Right lobe of liver (tissue), 6 donors: ENCODE results near the gene ARL6IP5. TPM values are rescaled to one million over a fixed set of nuclear protein-coding genes. Genes with fewer than 3 reads are reported as not detected.

Source experiments
- ATAC-seq, 4 donors: fragments of 200-7000 bp; cut with Tn5 transposase; one replicate each; pipeline ENCODE4 v1.9.1; 2020; ENCODE audit warnings: mild to moderate bottlenecking in 4 of 4, moderate library complexity in 4 of 4
- DNase-seq, 3 donors: peaks; one replicate each; pipeline ENCODE4 v3.0.0-alpha.2; 2020
- H3K27ac ChIP-seq, 3 donors: fragments of 200-600 bp; one replicate each; pipeline ENCODE4 v1.8.0; 2022
- H3K27me3 ChIP-seq, 2 donors: fragments of 200-600 bp; one replicate each; pipeline ENCODE4 v1.8.0; 2022
- H3K36me3 ChIP-seq, 4 donors: fragments of 200-600 bp; sonication (generic) in 1 of 4; one replicate each; pipeline versions ENCODE4 v1.5.1 to v1.8.0; 2017 to 2022; ENCODE audit warnings: control low read depth in 1 of 4
- H3K4me1 ChIP-seq, 4 donors: fragments of 200-600 bp; sonication (generic) in 1 of 4; one replicate each; pipeline versions ENCODE4 v1.5.1 to v1.8.0; 2017 to 2022; ENCODE audit warnings: control low read depth in 1 of 4
- H3K4me3 ChIP-seq, 3 donors: fragments of 200-600 bp; one replicate each; pipeline ENCODE4 v1.8.0; 2022
- H3K9me3 ChIP-seq, 4 donors: fragments of 200-600 bp; sonication (generic) in 1 of 4; one replicate each; pipeline versions ENCODE4 v1.5.1 to v1.8.0; 2017 to 2022; ENCODE audit warnings: control low read depth in 1 of 4
- POLR2A ChIP-seq: fragments of 450-650 bp; IDR thresholded peaks from one replicate; pipeline ENCODE4 v1.6.1; 2017; ENCODE audit warnings: antibody characterized with exemption, mild to moderate bottlenecking
- WGBS: methylation state at CpG from one replicate; pipeline ENCODE4 v1.1.6; 2018; ENCODE audit warnings: low coverage, low lambda C conversion rate; ENCODE audit not compliant: insufficient coverage; ENCODE audit errors: missing lambda C conversion rate; 5-methylcytosine and 5-hydroxymethylcytosine counted together
- intact Hi-C, 2 donors: fragments of 100-400 bp; cut with DNase I; formaldehyde crosslinking; loops; one replicate each; pipeline versions ENCODE4 v1.11.2 to v1.14.1; 2022
- total RNA-seq, 6 experiments: library from RNA; depleted of rRNA in 2 of 6; stranded (reverse); fragments of >200 nt in 2 of 6; fragmentation: NEBNext Ultra II Directional in 3 of 6; extraction: Animal tissue kit (Norgen Biotek cat#: 25700) in 3 of 6; gene quantifications; one replicate each; pipeline versions ENCODE4 v1.1.0 to v1.2.4, GENCODE V29; 2016 to 2023
- TF ChIP-seq, protein P1 (sequence below), 4 donors: fragments of 200-600 bp in 3 of 4; fragments of 450-650 bp in 1 of 4; IDR thresholded peaks; one replicate each; pipeline versions ENCODE4 v1.5.1 to v1.8.0; 2016 to 2022; ENCODE audit warnings: antibody characterized with exemption in 4 of 4, mild to moderate bottlenecking in 2 of 4
- donor health status: DM: no; HTN: yes; CAD: no.
- donor health status: DM: no; HTN: no; CAD: no.
- donor health status: DM: no; HTN: no; CAD: no.
- donor health status: DM: no; HTN: yes; CAD: no.
- donor health status: DM: no; HTN: yes; CAD: no.

ARL6IP5 gene
- total RNA-seq, 6 experiments from 2014 or later: 25.6 to 48.8 (median 36.3) TPM

DNA sequence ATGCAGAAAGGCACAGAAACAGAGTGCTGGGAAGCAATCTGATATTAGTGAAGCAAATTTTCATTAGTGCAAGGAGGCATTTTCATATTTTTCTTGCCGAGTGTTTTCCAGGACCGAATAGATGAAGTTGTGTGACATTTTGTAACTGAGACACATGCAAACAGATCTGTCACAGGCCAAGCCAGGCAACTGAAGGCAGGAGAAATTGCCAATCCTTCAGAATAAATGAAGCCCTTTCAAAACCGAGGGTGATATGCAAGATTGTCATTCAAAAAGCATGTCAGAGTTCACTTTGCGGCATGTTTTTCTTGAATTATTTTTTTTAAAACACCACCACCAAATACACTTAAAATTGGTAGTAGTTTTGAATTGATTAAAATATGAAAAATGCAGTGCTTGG lies 31.4 kb downstream of the ARL6IP5 start:
- H3K27me3 ChIP-seq: no peaks in the 10 kb centered on the region
- ATAC-seq: no peak
- no peak overlapping the region for H3K27ac ChIP-seq
- no peaks in the 10 kb centered on the region for H3K9me3 ChIP-seq
- DNase-seq: no peak
- no peaks in the 10 kb centered on the region for H3K36me3 ChIP-seq
- TF ChIP-seq, protein P1, sequence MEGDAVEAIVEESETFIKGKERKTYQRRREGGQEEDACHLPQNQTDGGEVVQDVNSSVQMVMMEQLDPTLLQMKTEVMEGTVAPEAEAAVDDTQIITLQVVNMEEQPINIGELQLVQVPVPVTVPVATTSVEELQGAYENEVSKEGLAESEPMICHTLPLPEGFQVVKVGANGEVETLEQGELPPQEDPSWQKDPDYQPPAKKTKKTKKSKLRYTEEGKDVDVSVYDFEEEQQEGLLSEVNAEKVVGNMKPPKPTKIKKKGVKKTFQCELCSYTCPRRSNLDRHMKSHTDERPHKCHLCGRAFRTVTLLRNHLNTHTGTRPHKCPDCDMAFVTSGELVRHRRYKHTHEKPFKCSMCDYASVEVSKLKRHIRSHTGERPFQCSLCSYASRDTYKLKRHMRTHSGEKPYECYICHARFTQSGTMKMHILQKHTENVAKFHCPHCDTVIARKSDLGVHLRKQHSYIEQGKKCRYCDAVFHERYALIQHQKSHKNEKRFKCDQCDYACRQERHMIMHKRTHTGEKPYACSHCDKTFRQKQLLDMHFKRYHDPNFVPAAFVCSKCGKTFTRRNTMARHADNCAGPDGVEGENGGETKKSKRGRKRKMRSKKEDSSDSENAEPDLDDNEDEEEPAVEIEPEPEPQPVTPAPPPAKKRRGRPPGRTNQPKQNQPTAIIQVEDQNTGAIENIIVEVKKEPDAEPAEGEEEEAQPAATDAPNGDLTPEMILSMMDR (IDR thresholded peaks at IDR 0.05): no peak
- TF ChIP-seq POLR2A: no peak
- H3K4me1 ChIP-seq: no peaks in the 10 kb centered on the region
- H3K4me3 ChIP-seq: no peak overlapping the region
- intact Hi-C loops: no loop called here
- 90% methylated on average over 4 of the region's 4 CpGs for WGBS

DNA sequence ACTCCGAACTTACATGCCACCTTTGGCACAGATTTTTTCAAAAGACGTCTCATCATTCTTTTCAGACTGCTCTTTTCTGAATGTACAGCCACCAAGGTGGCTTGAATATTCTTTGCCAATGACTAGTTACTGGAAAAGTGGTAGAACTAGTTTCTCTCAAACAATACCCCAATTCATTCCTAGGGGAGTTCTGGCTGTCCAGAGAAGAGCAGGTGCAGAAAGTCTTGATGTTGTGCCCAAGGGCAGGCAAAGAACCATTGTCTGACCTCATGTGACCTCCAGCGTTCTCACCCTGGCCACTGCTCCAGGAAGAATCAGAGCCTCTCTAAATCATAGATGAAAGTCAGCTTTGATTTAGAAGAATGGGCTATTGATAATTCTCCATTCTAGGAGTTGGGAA lies 32.2 kb downstream of the ARL6IP5 start:
- TF ChIP-seq, protein P1 (IDR thresholded peaks at IDR 0.05): no peak
- H3K27ac ChIP-seq: no peak overlapping the region
- intact Hi-C loops: no loop called here
- H3K4me1 ChIP-seq: no peaks in the 10 kb centered on the region
- no peak overlapping the region for H3K4me3 ChIP-seq
- ATAC-seq (peak in 1 of 4 donors; percentile 44), DNase-seq (no peak)
- WGBS: 50% methylated on average over 3 of the region's 3 CpGs
- no peaks in the 10 kb centered on the region for H3K27me3 ChIP-seq
- H3K9me3 ChIP-seq: no peaks in the 10 kb centered on the region
- no peaks in the 10 kb centered on the region for H3K36me3 ChIP-seq

DNA sequence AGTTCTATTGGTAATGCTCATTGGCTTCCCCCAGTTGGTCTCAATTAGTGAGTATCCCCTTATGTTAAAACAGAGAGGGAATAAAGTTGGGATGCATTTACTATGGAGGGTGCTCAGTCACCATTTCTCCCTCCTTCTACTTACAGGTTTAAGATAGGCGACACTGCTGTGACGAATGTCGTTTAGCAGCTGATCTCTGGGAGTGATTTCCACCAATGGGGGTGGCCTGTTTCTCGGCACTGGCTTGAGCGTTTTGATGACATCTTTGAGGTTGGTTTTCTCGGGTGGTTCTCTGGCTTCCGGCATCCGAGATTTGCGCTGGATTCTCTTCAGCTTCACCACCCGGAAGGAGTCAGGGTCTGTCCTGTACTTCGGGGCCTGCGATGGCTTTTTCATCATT lies 33.8 kb downstream of the ARL6IP5 start:
- intact Hi-C loops: no loop called here
- 85% methylated on average over 10 of the region's 12 CpGs for WGBS
- no peak overlapping the region for H3K27ac ChIP-seq
- H3K27me3 ChIP-seq: no peaks in the 10 kb centered on the region
- H3K9me3 ChIP-seq: no peaks in the 10 kb centered on the region
- TF ChIP-seq, protein P1 (IDR thresholded peaks at IDR 0.05): no peak
- no peak for DNase-seq
- H3K36me3 ChIP-seq: no peaks in the 10 kb centered on the region
- no peak overlapping the region for H3K4me3 ChIP-seq
- no peak for ATAC-seq
- no peaks in the 10 kb centered on the region for H3K4me1 ChIP-seq

DNA sequence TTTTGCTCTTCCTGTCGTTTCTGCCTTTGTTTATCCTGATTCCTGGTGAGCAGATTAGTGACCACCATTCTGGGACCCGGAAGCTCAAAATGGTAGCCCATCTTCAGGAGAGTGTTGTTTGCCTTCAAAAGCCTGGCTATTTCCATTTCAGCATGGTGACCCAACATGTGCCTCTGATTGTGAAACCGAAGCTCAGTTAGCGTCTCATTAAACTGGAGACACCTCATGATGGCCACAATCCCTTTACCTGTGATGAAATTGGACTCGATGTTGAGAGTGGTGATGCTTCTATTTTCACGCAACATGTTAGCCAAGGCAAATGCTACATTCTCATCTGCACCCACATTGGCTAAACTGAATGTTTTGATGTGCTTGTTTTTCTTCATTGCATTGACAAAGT lies 34.4 kb downstream of the ARL6IP5 start:
- no peak for TF ChIP-seq POLR2A
- TF ChIP-seq, protein P1 (IDR thresholded peaks at IDR 0.05): no peak
- Histone ChIP-seq H3K36me3 (no peaks in the 10 kb centered on the region), H3K4me1 (no peaks in the 10 kb centered on the region), H3K4me3 (no peak overlapping the region), H3K27me3 (no peaks in the 10 kb centered on the region), H3K9me3 (no peaks in the 10 kb centered on the region), H3K27ac (no peak overlapping the region)
- DNase-seq (no peak), ATAC-seq (no peak)
- WGBS: 73% methylated on average over 6 of the region's 6 CpGs
- intact Hi-C loops: no loop called here

DNA sequence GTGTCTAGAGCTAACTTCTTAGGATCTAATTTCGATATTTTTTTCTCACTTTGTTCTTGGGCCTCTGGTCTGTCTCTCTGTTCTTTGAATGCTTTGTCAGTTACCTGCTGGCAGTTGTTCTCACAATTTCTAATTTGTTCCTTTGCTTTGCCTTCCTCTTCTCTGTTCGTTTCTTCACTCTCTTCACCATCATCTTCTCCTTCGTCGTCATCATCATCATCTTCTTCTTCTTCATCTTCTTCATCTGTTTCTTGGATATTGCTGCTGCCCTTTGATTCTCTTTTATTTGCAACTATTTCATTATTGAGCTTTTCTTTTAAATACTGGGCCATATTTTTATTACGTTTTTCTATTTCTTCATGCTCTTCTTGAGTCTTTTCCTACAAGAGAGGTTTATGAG lies 34.9 kb downstream of the ARL6IP5 start:
- no peak for DNase-seq
- TF ChIP-seq, protein P1 (IDR thresholded peaks at IDR 0.05): no peak
- no peak for TF ChIP-seq POLR2A
- Histone ChIP-seq H3K27me3 (no peaks in the 10 kb centered on the region), H3K36me3 (no peaks in the 10 kb centered on the region), H3K9me3 (no peaks in the 10 kb centered on the region), H3K4me3 (no peak overlapping the region), H3K4me1 (no peaks in the 10 kb centered on the region), H3K27ac (no peak overlapping the region)
- intact Hi-C loops: no loop called here
- ATAC-seq: no peak
- WGBS: 72% methylated on average over 5 of the region's 5 CpGs
